Measurements from ENCODE around the gene EXD3. TPM values are rescaled to one million over a fixed set of nuclear protein-coding genes. Genes with fewer than 3 reads are reported as not detected.

EXD3 gene
- total RNA-seq, 2 experiments from 2014 or later: 20.8 to 27.0 TPM

GRCh38 chr9:137462986-137463930 lies 40.3 kb upstream of the EXD3 start:
- Histone ChIP-seq H3K27ac (ENCODE audit: low read depth, low read length, poor library complexity, severe bottlenecking) (no peak overlapping the region), H4K20me1 (ENCODE audit: insufficient read depth, low read length) (no peaks in the 10 kb centered on the region), H3K36me3 (ENCODE audit: insufficient read depth, low read length) (no peaks in the 10 kb centered on the region), H3K4me1 (ENCODE audit: insufficient read depth, low read length, poor library complexity, severe bottlenecking) (peaks cover 31% of the 10 kb centered on the region), H2AFZ (ENCODE audit: low read length) (no peak overlapping the region), H3K9me2 (ENCODE audit: insufficient read depth, low read length) (no peaks in the 10 kb centered on the region), H3K79me2 (ENCODE audit: insufficient read depth, low read depth, low read length) (no peaks in the 10 kb centered on the region), H3K4me3 (ENCODE audit: low read depth, low read length, poor library complexity, severe bottlenecking) (no peak overlapping the region), H3K4me2 (ENCODE audit: low read length) (no peak overlapping the region), H3K9me3 (ENCODE audit: low read length) (no peaks in the 10 kb centered on the region)
- no peak for DNase-seq (ENCODE audit: low spot score)
- BruUV-seq (replicated peaks): no TSS peak
- TF ChIP-seq EZH2phosphoT487 (IDR thresholded peaks at IDR 0.05; ENCODE audit: borderline replicate concordance, low read depth, low read length): no peak
- no peak for TF ChIP-seq CTCF (conservative IDR thresholded peaks at IDR 0.05; ENCODE audit: low read length)
- POLR2A ChIA-PET: interaction anchor here (1.2 kb wide), 1 partner anchor 41 kb away, joined by 3 read pairs; no protein-coding TSS in a partner anchor
- CTCF ChIA-PET (ENCODE audit: unreplicated experiment): no interaction called here
- intact Hi-C loops (cut with micrococcal nuclease; ENCODE audit: unreplicated experiment): no loop called here

- ChIA-PET CTCF (ENCODE audit: unreplicated experiment) (no interaction called here), POLR2A (interaction anchor here (1.2 kb wide), 1 partner anchor 40 kb away, joined by 3 read pairs; no protein-coding TSS in a partner anchor)
- H4K20me1 ChIP-seq (ENCODE audit: insufficient read depth, low read length): no peaks in the 10 kb centered on the region
- no peaks in the 10 kb centered on the region for H3K79me2 ChIP-seq (ENCODE audit: insufficient read depth, low read depth, low read length)
- H3K9me3 ChIP-seq (ENCODE audit: low read length): no peaks in the 10 kb centered on the region
- peak overlapping the region; percentile 42 for H3K4me3 ChIP-seq (ENCODE audit: low read depth, low read length, poor library complexity, severe bottlenecking)
- peak overlapping the region; percentile 40; the same call in 1 of the 2 replicates for H2AFZ ChIP-seq (ENCODE audit: low read length)
- no peak for TF ChIP-seq CTCF (conservative IDR thresholded peaks at IDR 0.05; ENCODE audit: low read length)
- no peak for DNase-seq (ENCODE audit: low spot score)
- peak overlapping the region; percentile 53 for H3K4me2 ChIP-seq (ENCODE audit: low read length)
- no peaks in the 10 kb centered on the region for H3K9me2 ChIP-seq (ENCODE audit: insufficient read depth, low read length)
- no peaks in the 10 kb centered on the region for H3K36me3 ChIP-seq (ENCODE audit: insufficient read depth, low read length)
- intact Hi-C loops (cut with micrococcal nuclease; ENCODE audit: unreplicated experiment): no loop called here
- H3K4me1 ChIP-seq (ENCODE audit: insufficient read depth, low read length, poor library complexity, severe bottlenecking): peaks cover 34% of the 10 kb centered on the region
- no TSS peak for BruUV-seq (replicated peaks)
- H3K27ac ChIP-seq (ENCODE audit: low read depth, low read length, poor library complexity, severe bottlenecking): peak overlapping the region; percentile 54
Measured at GRCh38 chr9:137462396-137462985, 39.5 kb upstream of the EXD3 start.
